ENCODE results near the gene KLHDC7A.

KLHDC7A gene

GRCh38 chr1:18511149-18511873 lies 30.6 kb downstream of the KLHDC7A start:
- no peak for DNase-seq

GRCh38 chr1:18511874-18512150 lies 31.1 kb downstream of the KLHDC7A start:
- DNase-seq: no peak

- DNase-seq: no peak
Observed at GRCh38 chr1:18512883-18513282, 32.2 kb downstream of the KLHDC7A start.

DNA sequence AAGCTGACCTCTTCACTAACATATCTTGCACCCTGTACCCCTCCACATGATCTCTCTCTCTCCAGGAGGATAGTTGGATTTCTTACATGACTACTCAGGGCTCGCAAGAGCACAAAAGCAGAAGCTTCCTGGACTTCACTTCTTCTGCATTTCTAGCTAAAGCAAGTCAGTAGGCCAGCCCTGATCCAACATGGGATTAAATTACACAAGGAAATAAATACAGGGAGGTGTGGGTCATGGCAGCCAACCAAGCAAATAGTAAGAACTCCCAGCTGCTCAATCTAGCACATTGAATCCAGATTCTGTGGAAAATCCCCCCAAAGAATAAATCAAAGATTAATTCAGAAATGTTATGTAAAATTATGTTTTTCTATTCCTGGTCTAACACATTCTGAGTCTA lies 33.3 kb downstream of the KLHDC7A start:
- DNase-seq: no peak

DNA sequence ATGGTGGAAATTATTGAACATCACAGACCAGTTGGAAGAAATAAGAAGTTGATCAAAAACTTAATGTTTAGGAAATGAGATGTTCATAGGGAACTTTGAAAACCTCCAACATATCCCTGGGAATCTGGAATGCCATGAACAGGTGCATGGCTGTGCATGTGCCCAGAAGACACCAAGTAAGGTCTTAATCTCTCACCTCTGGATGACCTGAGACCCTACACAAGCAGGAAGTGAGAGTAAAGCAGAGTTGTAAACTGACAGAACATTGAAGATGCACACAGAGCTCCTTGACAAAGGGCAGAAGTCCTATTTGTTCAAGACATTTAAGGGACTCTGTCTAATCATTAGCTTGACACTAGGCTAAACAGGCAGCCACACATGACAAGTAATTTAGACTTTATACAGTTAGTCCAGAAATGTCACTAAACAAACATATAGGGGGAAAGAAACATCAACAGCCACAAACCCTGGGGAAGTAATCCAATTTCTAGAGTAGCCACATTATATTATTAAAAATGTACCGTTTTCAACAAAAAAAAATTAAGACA lies 34.5 kb downstream of the KLHDC7A start:
- no peak for DNase-seq

GRCh38 chr1:18516473-18516872 lies 35.7 kb downstream of the KLHDC7A start:
- DNase-seq: no peak

- no peak for DNase-seq
Observed at GRCh38 chr1:18526436-18527275, 45.9 kb downstream of the KLHDC7A start.

DNA sequence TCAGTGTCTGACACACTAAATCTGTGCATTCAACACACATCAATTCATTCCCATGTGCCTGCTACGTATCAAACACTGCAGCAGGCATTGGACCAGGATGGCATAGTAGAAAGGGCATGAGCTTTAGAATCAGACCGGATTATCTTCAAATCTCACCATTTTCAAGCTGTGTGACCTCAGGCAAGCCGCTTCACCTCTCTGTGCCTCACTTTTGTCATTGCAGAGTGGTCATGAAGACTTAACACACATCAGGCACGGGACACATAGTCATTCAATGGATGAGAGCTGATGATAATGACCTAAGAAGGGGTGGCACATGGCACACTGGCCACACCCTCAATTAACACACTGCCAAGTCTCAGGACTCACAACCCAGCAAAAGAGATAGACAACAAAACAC lies 46.8 kb downstream of the KLHDC7A start:
- DNase-seq: no peak

GRCh38 chr1:18527921-18528320 lies 47.2 kb downstream of the KLHDC7A start:
- peak; percentile 3 for DNase-seq

GRCh38 chr1:18528616-18529015 lies 47.9 kb downstream of the KLHDC7A start:
- DNase-seq: no peak

DNA sequence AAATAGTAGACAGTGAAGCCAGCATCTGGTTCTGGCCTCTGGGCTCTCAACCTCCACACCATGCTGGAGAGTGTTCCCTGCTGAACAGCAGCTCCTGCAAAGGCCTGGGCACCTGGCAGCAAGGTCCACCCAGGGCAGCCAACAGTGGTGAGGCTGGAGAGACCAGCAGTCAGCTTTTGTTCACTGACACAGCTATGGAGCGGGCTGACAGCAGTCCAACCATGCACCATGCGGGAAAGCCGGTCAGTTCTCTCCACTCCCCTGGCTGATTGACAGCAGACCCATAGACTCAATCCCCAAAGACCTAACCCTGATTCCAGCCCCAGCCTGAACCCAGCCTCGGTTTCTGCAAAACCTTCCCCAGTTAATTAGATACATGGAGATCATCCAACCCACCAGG lies 49.0 kb downstream of the KLHDC7A start:
- DNase-seq: no peak

DNA sequence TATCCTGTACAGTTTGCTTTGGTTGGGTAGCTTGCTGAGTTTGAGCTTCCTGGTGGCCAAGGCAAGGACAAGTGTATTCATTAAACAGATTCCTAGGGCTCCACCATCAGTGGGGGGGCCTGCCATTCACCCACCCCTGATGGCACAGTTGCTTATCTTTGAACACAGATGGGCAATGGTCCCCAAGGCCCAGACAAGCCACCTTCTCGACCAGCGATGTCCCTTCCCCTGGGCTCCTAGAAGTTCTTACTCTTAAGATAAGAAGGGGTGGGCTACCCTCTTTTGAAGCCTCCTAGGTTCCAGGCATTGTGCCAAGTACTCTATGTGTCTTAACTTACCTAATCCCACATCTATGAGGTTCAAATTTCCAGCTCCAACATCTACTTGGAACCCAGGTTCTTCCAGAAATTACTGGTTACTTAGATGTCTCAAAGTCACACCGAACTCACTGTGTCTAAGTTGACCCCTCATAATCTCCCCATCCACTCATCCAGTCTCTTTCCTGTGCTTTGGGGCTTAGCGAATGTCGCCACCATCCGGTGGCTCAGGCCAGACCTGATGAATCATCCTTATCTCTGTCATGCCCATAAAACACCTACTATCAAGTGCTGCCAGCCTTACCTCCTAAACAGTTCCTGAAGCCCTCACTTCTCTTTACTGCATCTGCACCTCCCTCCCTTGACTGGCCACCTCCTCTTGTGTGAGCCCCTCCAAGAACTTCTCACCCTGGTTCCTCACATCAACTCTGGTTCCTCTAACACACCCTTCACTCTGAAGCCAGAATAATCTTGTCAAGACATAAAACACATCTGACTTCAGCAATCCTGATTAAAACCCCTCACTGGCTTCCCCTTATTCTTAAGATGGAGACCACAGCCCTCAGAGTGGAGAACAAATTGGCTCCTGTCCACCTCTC lies 50.1 kb downstream of the KLHDC7A start:
- no peak for DNase-seq

- DNase-seq: no peak
Observed at GRCh38 chr1:18531503-18531845, 50.7 kb downstream of the KLHDC7A start.

- no peak for DNase-seq
Observed at GRCh38 chr1:18532390-18533170, 51.9 kb downstream of the KLHDC7A start.

GRCh38 chr1:18533259-18533658 lies 52.5 kb downstream of the KLHDC7A start:
- DNase-seq: no peak

- no peak for DNase-seq
Observed at GRCh38 chr1:18534810-18535205, 54.1 kb downstream of the KLHDC7A start.

All from fibroblast of skin of right biceps (primary cell).